GM21717 (cell line): Measurements from ENCODE around the gene CABYR.

Experiments used
- ATAC-seq: cut with Tn5 transposase; IDR thresholded peaks from one replicate; pipeline ENCODE4 v1.9.1; 2021; ENCODE audit warnings: mild to moderate bottlenecking, moderate library complexity; ENCODE audit not compliant: unreplicated experiment

The CABYR gene, protein sequence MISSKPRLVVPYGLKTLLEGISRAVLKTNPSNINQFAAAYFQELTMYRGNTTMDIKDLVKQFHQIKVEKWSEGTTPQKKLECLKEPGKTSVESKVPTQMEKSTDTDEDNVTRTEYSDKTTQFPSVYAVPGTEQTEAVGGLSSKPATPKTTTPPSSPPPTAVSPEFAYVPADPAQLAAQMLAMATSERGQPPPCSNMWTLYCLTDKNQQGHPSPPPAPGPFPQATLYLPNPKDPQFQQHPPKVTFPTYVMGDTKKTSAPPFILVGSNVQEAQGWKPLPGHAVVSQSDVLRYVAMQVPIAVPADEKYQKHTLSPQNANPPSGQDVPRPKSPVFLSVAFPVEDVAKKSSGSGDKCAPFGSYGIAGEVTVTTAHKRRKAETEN

DNA sequence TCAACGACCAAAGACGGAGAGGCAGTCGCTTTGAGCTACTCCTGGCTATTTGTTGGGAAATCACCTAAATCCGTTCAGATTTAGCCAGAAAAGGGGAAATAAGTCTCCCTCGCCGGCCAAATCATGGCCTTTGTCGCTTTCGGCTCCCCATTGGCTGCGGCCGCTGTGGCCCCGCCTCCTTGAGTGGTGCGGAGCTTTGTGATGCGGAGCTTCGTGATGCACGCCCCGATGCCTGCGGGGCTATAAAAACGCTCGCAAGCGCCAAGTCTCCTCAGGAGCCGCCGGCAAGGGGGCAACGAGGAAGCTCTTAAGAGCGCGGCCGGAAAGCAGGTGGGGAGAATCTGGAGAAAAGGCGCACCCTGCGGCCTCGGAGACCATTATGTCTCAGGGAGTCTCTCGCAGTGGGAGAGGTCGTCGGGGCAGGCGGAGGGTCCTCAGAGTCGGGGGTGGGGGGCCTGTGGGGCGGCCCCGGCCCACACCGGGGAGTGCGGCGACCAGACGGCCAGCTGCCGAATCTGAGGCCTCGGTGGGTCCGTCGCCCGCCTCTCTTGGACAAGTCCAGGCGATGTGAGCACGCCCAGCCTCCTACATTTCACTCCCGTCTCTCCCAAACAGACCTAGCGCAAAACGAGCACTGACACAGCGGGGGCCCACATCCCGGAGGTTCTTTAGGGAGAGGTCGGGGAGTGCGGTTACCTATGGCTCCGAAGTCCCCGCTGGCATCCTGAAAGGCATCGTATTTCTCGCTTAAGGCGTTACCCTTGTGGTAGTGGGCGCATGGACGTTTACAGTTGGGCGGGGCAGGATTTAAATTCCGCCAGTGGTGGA is at the start of gene CABYR:
Gene CABYR, plus strand, starts transcription at position 274 of the 828 bp plus-strand sequence. CDS start 4,053 bp downstream, outside the sequence.
- ATAC-seq: peak; percentile 92

DNA sequence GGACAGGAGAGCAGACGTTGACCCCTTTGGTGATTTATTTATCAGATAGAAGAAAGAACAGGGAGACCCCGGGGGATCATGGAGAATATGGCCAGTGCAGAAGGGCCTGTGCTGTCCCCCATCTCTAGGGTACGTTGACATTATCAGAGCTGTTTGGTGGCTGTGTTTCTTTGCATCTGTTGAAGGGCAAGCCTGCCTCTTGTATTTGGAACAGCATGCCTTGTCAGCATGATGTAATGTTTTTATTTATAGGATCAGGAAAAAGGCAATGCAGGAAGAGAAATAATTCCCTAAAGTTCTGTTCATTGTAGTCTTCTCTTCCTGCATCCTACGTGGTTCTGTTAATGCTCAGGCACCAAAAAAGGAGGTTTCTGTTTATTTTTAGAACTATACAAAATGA is 49.8 kb upstream of the CABYR start:
- ATAC-seq: no peak

DNA sequence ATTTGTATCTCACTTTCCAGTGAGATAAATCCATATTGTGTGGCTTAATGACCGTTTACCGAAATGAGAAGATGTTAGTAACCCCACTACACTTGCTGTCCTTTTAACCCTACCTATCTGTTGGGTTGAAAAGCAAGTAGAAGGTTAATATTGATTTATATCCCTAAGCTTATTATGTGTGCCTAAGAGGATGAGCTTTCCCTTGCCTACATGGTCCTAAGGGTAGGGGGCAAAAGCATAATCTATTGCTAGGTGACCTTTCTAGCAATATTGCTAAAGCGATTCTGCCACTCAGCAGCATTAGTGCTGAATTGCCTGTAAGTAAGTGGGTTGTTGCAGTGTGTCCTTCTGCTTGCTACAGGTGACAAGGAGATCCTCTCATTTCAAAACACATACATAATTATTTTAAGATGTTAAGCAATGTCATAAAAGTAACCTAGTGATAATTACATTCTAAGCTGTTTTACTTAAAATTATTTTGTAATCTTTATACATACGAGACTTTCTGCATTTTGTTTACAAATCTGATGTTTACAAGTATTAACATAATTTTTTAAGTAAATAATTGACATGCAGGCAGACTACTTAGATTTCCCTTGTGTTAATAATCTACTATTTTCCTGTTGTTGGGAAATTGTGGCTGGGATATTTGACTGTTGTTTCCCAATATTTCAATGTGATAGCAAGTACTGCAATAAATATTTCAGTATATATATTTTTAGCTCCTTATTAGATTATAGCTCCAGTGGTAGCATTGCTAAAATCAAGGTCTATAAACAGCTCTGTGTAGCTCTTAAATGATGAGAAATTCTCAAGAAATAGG is 49.1 kb upstream of the CABYR start:
- no peak for ATAC-seq

DNA sequence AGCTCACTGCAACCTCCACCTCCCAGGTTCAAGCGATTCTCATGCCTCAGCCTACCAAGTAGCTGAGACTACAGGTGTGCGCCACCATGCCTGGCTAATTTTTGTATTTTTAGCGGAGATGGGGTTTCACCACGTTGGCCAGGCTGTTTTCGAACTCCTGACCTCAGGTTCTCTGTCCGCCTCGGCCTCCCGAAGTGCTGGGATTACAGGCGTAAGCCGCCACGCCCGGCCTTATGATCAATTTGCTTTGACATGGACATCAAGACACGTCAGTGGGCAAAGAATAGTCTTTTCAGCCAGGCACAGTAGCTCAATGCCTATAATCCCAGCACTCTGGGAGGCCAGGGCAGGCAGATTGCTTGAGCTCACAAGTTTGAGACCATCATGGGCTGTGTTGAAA is 48.0 kb upstream of the CABYR start:
- ATAC-seq: no peak

DNA sequence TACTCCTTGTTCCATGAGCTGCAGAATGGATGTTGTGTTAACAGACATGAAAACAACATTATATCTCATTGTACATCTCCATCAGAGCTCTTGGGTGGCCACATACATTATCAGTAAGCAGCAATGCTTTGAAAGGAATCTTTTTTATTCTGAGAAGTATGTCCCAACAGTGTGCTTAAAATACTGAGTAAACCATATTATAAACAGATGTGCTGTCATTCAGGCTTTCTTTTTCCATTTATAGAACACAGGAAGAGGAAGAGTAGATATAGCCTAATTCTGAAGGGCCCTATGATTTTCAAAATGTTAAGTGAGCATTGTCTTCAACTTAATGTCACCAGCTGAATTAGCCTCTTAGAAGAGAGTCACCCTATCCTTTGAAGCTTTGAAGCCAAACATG is 44.3 kb upstream of the CABYR start:
- ATAC-seq: no peak

DNA sequence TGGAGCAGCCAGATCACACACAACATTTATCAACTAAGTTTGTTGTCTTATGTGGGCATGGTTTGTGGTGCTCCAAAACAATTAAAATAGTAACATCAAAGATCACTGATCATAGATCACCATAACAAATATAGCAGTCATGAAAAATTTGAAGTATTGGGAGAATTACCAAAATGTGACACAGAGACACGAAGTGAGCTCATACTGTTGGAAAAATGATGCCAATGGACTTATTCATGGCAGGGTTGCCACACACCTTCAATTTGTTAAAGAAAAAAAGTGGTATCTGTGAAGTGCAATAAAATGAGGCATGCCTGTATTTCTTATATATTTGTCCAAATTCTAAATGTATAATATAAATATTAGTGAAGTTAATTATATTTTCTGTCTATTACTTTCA is 42.9 kb upstream of the CABYR start:
- no peak for ATAC-seq

DNA sequence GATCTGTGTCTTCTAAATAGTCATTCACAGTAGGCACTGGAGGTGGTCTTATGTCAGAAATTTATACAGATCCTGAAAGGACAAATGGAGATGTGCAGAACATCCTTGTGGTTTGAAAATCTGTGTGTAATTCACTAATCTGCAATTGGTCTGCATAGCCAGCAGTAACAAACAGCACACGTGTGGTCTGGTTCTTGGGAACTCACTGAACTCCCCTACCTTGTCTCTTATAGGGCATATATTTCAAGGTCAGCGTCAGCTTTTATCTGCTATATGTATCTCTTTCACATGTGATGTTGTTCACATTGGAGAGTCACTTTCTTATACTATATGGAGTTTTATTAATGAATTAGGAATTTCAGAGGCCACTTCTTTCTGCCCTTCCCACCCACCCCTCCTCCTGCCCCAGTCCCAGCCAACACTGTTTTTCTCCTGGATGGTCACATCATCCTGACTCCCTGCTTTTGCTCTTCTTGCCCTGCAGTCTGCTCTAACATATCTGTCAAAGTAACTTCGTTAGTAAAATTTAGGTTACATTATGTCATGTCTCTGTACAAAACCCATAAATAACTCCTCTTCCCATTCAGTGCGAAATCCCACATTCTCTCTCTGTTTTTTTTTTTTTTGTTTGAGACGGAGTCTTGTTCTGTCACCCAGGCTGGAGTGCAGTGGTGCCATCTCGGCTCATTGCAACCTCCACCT is 35.4 kb upstream of the CABYR start:
- ATAC-seq: no peak

DNA sequence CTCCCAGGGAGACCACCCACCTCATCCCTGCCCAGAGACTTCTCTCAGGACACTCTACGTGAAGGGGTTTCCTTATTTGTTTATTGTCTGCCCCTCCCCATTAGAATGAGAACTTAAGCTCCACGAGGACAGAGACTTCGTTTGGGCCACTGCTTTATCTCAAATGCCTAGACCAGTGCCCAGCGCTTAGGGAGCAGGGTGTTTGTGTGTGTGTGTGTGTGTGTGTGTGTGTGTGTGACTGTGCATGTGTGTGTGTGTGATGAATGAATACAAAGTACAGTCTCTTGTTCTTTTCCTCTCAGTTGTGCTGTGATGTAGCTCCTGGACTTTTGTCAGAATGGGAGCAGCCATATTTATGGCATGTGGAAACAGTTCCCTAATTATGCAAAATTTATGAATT is 34.4 kb upstream of the CABYR start:
- no peak for ATAC-seq

DNA sequence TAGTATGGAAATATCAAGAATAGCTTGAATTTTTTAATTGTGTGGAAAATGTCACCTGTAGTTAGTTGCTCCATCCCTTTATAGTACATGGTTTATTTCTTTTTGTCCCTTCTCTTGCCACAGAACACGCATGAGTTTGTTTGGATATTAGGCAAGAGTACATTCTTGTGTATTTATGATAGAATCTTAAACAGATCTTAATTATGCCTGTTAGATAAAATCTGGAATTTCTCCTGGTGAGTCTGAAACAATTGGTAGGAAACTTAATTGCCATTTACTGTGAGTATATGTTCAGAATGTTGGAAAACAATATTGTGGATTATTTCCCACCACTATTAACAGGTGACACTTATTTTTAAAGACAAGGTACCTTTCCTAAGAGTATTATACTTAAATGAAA is 30.2 kb upstream of the CABYR start:
- ATAC-seq: no peak

DNA sequence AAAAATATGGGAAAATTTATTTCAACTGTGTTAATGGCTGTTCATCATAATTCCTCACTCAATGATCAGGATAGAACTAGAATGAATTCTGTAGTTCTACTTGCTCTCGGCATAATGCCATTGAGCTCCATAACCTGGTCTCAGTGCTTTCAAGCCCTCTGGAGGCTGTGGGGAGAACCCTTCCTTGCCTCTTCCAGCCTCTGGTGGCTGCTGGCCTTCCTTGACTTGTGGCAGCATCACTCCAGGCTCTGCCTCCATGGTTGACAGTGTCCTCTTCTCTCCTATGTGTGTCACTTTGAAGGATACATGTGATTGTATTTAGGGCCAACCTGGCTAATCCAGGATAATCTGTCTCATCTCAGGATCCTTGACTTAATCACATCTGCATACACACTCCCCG is 26.9 kb upstream of the CABYR start:
- ATAC-seq: no peak

DNA sequence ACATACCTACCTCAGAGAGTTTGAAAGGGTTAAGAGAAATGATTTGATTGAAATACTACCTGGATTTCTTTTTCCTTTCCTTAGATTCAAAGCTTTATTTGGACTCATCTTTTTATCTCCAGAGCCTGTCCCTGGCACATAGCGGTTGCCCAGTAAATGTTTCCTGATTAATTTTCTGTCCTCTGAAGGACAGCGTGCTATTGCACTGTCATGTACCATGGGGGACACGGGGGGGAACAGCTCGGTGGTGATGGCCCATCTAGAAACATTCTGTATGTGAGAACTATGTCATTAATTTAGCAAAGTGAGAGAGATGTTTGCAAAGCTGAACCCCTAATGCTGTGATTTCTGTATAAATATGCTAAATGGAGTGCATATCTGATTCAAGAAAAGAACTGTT is 26.4 kb upstream of the CABYR start:
- no peak for ATAC-seq

DNA sequence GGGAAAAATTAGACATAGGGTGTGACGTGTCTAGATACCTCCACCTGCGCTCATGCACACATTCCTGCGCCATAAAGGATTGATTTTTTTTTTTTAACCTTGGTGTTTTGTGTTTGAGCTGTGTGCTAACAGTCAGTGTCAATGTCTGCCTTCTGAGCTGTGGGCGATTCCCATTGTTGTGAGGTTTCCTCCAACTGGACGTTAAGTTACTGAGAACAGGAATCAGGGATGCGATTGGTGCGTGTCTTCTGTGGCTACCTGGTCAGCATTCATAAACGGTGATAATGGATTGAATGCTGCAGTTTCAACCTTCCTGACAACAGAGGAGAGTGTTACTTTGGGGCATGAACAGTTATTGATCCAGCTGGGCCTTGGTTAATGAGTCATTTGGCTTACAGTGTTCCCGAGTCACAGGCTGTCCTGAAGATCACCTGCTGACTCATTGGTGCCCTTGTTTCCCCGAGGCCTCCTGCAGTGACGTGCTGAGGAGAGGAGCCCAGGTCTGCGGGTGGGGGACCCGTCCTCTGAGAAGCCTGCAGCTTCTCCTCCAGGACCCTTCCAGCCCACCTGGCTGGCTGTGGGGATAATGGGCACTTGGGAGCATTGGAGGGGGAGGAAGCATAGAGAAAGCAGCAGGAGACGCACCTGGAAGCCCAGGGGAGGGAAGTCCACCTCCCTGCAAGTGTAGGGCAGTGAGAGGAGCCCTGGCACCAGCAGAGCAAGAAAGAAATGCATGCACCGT is 25.8 kb upstream of the CABYR start:
- ATAC-seq: no peak

DNA sequence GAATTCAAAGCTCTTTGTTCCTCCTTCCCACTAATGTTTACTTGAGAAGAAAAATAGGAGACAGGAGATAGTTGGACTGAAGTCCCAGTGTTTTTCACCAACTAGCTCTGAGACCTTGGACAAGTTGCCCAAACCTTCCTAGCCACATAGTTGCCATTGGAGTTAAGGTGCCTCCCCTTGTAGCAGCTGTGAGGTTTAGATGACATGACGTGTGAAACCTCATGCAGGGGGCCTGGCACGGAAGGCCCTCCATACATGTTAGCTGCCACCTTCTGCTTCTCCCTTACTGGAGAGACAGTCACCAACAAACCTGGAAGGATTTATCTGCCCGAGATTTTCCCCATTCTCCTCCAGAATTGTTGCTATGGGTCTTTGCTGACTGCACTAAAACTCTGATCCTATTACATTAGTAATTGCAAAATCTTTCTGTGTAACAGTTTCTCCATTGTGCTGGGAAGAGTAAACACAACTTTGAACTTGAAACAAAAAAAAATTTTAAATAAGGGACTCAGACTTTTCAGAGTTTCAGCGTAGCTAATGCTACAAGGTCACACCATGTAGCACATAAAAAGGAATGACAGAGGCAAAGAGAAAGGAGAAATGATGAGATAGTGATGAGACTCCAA is 23.8 kb upstream of the CABYR start:
- ATAC-seq: no peak

DNA sequence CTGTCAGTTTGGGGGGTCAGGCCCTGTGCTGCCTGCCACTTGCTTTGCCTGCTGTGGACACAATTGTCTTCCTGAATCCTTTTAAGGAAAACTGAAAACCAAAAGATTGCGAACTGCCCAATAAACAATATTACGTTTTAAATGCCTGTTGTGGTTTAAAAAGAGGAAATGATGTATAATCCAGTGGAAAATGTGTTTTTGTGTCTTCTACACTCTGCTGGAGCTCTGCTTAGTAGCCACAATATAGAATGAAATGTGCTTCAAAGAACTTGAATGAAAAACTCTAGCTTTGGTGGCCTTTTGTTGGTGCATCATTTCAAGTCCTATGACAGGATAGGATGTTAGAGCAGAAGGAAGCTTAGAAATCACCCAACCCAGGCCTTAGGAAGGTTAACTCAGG is 23.2 kb upstream of the CABYR start:
- no peak for ATAC-seq

DNA sequence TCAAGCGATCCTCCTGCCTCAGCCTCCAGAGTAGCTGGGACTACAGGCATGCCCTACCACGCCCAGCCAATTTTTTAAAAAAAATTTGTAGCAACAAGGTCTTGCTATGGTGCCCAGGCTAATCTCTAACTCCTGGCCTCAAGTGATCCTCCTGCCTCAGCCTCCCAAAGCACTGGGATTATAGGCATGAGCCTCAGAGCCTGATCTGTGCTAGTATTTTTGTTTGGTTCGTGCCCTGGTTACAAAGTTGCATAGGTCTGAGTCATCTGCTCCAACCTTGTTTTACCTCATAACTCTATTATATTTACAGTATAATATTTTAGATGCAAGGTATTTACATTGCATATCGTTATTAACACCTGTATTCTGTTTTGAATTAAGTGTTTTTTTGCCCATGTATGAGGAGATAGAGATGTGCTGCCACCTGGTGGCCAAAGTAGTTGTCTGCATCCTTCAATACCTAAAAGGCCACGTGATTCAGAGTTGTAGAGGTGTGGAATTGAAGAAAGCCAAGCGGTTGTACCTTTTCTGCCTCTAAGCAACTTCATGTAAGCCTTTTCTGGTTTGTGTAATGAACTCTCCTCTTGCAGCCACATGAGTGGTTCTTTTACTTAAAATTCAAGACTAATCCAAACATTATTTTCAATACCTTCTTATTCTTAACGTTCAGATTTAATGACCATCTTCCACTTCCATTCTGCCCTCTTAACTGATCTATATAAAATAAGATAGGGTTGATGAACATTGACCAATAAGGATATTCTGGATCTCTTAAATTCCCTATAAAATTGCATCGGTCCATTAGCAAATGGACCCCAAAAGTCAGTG is 19.9 kb upstream of the CABYR start:
- no peak for ATAC-seq

DNA sequence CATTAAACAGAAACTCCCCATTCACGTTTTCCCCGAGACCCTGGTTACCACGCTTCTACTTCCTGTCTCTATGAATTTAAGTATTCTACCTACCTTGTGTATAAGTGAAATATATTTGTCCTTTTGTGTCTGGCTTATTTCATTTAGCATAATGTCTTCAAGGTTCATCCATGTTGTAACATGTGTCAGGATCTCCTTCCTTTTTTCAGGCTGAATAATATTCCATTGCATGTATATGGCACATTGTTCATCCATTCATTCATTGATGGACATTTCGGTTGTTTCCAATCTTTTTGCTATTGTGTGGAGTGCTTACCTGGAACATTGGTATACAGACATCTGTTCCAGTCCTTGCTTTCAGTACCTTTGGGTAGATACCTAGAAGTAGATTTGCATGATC is 18.2 kb upstream of the CABYR start:
- no peak for ATAC-seq

DNA sequence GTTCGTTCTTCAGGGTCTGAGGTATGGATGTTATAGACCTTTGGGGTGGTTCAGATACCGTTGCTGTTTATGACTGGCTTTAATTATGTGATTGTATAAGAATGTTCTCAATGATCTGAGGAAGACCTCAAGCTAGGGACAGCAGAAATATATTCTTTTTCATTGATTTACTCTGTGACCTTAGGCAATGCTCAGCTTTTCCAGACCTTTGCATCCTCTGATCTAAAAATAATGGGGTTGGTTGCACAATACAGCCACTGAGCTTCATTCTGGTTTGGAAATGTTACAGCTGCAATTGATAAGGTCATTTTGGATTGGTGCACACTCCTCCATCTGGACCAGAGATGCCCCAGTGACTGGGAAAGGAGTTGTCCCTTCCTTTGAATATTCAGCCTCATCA is 17.2 kb upstream of the CABYR start:
- ATAC-seq: no peak

DNA sequence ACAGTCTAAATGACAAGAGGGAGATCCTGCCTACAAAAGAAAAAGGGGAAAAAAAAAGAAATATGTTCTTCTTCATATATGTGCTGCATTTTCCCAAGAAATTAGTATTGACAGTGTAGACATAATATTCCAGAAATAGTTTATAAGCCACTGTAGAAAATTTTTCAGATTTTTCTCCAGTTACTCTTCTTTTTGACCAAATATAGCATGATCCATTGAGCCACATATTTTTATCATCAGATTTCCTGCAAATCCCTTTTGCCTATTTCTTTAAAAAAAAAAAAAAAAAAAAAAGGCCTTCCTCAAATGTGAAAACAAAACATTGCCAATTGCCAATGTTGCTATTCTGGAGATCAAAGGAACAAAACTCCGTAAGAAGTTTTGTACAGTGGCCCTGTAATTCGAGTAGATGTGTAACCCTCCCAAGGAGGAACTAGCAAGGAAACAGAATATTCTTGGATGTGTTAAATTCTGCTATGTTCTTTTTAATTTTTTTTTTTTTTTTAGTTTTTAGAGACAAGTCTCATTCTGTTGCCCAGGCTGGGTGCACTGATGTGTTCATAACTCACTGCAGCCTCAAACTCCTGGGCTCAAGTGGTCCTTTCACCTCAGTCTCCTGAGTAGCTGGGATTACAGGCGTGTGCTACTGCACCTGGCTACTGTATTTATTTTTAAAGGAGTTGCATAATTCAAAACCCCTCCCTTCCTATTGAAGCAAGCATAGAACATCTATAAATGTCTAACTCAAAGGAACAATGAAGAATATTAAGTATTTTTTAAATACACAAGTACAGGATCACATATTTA is 12.5 kb upstream of the CABYR start:
- ATAC-seq: no peak
